ENCODE results near the gene BPNT1.

The BPNT1 gene

GRCh38 chr1:220012259-220012658 is 77.3 kb downstream of the BPNT1 start:
- DNase-seq (ENCODE audit: low read depth in 1 of 2, low spot score in 1 of 2): no peak

GRCh38 chr1:220011620-220012019 is 78.0 kb downstream of the BPNT1 start:
- DNase-seq (ENCODE audit: low read depth in 1 of 2, low spot score in 1 of 2): no peak

Measured in stimulated activated CD4-positive, alpha-beta T cell treated with anti-CD3 and anti-CD28 coated beads, Interleukin-15, amount 100 ng/mL, for 1 hour (primary cell).